Activated T-cell treated with anti-CD3 and anti-CD28 coated beads, Interleukin-2, amount 50 U/mL, for 24 hours (primary cell): ENCODE measurements around the gene PSMA5.

Source experiments
- DNase-seq: peaks from one replicate; pipeline ENCODE4 v3.0.0-alpha.2; 2020
- H3K27ac Mint-ChIP-seq: 2 replicates; pipeline ENCODE4 v1.8.0; 2020; ENCODE audit warnings: mild to moderate bottlenecking, mixed read lengths
- H3K27me3 Mint-ChIP-seq: 2 replicates; pipeline ENCODE4 v1.8.0; 2020; ENCODE audit warnings: mixed read lengths
- H3K36me3 Mint-ChIP-seq: 2 replicates; pipeline ENCODE4 v1.8.0; 2020; ENCODE audit warnings: low read depth, mixed read lengths
- H3K4me1 Mint-ChIP-seq: 2 replicates; pipeline ENCODE4 v1.8.0; 2020; ENCODE audit warnings: low read depth, mixed read lengths
- H3K4me3 Mint-ChIP-seq: 2 replicates; pipeline ENCODE4 v1.8.0; 2020; ENCODE audit warnings: mild to moderate bottlenecking, moderate library complexity, mixed read lengths
- H3K9me3 Mint-ChIP-seq: 2 replicates; pipeline ENCODE4 v1.8.0; 2020; ENCODE audit warnings: mixed read lengths

Gene PSMA5

GRCh38 chr1:109373126-109373525 is 53.1 kb downstream of the PSMA5 start:
- no peak overlapping the region for H3K4me3 Mint-ChIP-seq
- no peak overlapping the region for H3K27ac Mint-ChIP-seq
- no peaks in the 10 kb centered on the region for H3K9me3 Mint-ChIP-seq
- DNase-seq: no peak
- no peaks in the 10 kb centered on the region for H3K36me3 Mint-ChIP-seq
- H3K4me1 Mint-ChIP-seq: peaks cover 25% of the 10 kb centered on the region
- peaks cover 18% of the 10 kb centered on the region for H3K27me3 Mint-ChIP-seq

GRCh38 chr1:109372281-109372680 is 54.0 kb downstream of the PSMA5 start:
- Mint-ChIP-seq H3K4me1 (peaks cover 25% of the 10 kb centered on the region), H3K27ac (no peak overlapping the region), H3K9me3 (no peaks in the 10 kb centered on the region), H3K4me3 (no peak overlapping the region), H3K27me3 (peaks cover 24% of the 10 kb centered on the region), H3K36me3 (no peaks in the 10 kb centered on the region)
- no peak for DNase-seq

GRCh38 chr1:109371341-109371739 is 54.9 kb downstream of the PSMA5 start:
- Mint-ChIP-seq H3K4me1 (peaks cover 25% of the 10 kb centered on the region), H3K36me3 (no peaks in the 10 kb centered on the region), H3K9me3 (no peaks in the 10 kb centered on the region), H3K4me3 (no peak overlapping the region), H3K27me3 (peaks cover 33% of the 10 kb centered on the region), H3K27ac (peak overlapping the region; percentile 18)
- DNase-seq: no peak

DNA sequence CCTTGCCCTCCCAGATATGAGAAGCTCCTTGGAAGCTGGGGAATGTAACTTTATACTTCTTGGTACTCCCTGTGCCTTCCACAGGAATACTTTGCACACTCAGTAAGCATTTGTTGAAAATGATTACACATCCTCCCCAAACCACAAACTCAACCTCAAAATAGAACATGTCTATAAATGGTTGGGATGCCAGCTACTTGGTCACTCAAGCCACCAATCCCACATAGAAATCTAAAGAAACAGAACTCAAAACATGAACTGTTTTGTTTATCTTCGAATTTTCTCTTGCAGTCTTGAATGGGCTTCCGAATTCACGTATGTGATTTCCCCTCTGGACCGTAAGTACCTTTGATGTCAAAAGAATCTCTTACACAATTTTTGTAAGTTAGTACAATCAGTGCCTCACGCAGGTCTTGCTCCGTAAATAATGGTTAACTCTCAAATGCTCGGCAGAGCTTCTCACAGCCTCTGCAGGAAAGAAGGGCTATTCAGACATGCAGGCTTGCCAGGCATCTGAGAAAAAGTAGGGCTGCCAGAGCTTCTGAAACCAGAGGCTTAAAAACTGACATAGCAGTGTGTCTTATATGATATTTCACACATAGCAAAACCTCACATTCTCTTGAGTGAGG is 55.4 kb downstream of the PSMA5 start:
- Mint-ChIP-seq H3K4me3 (no peak overlapping the region), H3K27me3 (peaks cover 34% of the 10 kb centered on the region), H3K36me3 (no peaks in the 10 kb centered on the region), H3K27ac (peak overlapping the region; percentile 18), H3K4me1 (peaks cover 23% of the 10 kb centered on the region), H3K9me3 (no peaks in the 10 kb centered on the region)
- DNase-seq: no peak

DNA sequence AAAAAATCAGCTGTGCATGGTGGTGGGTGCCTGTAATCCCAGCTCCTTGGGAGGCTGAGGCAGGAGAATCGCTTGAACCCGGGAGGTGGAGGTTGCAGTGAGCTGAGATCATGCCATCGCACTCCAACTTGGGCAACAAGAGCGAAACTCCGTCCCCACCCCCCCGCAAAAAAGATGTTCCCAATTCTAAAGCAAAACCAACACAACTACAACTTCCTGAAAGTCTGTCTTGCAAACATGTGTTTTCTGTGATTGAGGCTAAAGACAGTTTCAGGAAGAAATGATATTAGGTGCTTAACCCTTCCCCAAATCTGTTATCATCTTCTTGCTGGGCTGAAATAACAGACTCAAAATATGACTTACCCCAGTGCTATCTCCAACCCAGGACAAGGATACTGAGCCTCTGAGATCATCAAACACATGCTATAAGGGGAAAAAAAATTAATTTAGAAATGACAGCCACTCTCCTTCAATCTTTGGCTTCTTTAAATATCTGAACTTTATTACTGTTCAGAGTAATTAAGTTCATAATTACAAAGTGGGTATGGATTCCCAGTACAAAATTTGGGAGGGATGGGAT is 57.0 kb downstream of the PSMA5 start:
- H3K4me1 Mint-ChIP-seq: peaks cover 17% of the 10 kb centered on the region
- DNase-seq: no peak
- no peak overlapping the region for H3K4me3 Mint-ChIP-seq

DNA sequence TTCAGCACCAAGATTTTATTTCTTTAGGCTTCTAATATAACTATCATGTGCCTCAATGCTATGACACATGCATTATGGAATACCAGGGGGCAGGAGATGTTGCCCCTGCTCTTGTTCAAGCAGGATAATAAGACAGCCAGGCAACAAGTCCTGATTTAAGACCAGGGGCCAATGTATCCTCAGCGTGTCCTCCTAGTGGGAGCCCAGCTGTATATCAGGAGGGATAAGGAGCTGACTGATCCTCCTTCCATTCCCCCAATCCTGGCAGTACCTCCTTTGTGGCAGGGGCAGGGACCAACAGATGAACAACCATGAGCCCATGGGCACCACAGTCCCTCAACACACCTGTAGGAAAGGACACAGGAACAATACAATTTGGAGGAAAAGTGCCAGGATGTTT is 57.8 kb downstream of the PSMA5 start:
- DNase-seq: no peak
- Mint-ChIP-seq H3K9me3 (no peaks in the 10 kb centered on the region), H3K36me3 (no peaks in the 10 kb centered on the region), H3K27ac (no peak overlapping the region), H3K27me3 (peaks cover 42% of the 10 kb centered on the region), H3K4me3 (no peak overlapping the region), H3K4me1 (peaks cover 17% of the 10 kb centered on the region)

More for the DNA sequence above, 57.0 kb downstream of the PSMA5 start:
- Mint-ChIP-seq H3K27me3 (peaks cover 37% of the 10 kb centered on the region), H3K9me3 (no peaks in the 10 kb centered on the region), H3K27ac (no peak overlapping the region), H3K36me3 (no peaks in the 10 kb centered on the region)

GRCh38 chr1:109367626-109368025 is 58.6 kb downstream of the PSMA5 start:
- no peak overlapping the region for H3K27ac Mint-ChIP-seq
- DNase-seq: no peak
- H3K27me3 Mint-ChIP-seq: peaks cover 38% of the 10 kb centered on the region
- H3K4me3 Mint-ChIP-seq: no peak overlapping the region
- H3K36me3 Mint-ChIP-seq: no peaks in the 10 kb centered on the region
- peaks cover 17% of the 10 kb centered on the region for H3K4me1 Mint-ChIP-seq
- H3K9me3 Mint-ChIP-seq: no peaks in the 10 kb centered on the region

GRCh38 chr1:109365642-109366204 is 60.5 kb downstream of the PSMA5 start:
- Mint-ChIP-seq H3K27me3 (peaks cover 33% of the 10 kb centered on the region), H3K27ac (no peak overlapping the region), H3K4me1 (peaks cover 4% of the 10 kb centered on the region), H3K4me3 (no peak overlapping the region), H3K9me3 (no peaks in the 10 kb centered on the region), H3K36me3 (no peaks in the 10 kb centered on the region)
- DNase-seq: no peak

DNA sequence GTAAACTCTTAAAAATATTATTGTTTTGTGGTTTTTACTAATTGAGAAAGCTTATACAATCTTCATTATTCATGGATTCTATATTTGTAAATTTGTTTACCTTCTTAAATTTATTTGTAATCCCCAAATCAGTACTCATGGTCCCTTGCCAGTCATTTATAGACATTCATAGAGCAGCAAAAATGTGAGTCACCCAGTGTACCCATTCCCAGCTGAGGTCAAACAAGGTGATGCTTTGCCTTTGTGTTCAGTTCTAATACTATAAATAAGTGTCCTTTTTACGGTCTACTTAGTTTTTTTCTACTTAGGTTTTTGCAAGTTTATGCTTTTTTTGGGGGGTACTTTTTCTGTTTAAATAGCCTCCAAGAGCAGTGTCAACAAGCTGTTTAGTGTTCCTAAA is 64.6 kb downstream of the PSMA5 start:
- peaks cover 14% of the 10 kb centered on the region for H3K27me3 Mint-ChIP-seq
- no peak overlapping the region for H3K4me3 Mint-ChIP-seq
- H3K9me3 Mint-ChIP-seq: no peaks in the 10 kb centered on the region
- no peaks in the 10 kb centered on the region for H3K4me1 Mint-ChIP-seq
- no peak overlapping the region for H3K27ac Mint-ChIP-seq
- no peak for DNase-seq
- H3K36me3 Mint-ChIP-seq: no peaks in the 10 kb centered on the region

- DNase-seq: no peak
- no peaks in the 10 kb centered on the region for H3K36me3 Mint-ChIP-seq
- no peak overlapping the region for H3K4me3 Mint-ChIP-seq
- H3K4me1 Mint-ChIP-seq: no peaks in the 10 kb centered on the region
- peaks cover 10% of the 10 kb centered on the region for H3K27me3 Mint-ChIP-seq
- H3K9me3 Mint-ChIP-seq: no peaks in the 10 kb centered on the region
- no peak overlapping the region for H3K27ac Mint-ChIP-seq
Measured at GRCh38 chr1:109361069-109361468, 65.2 kb downstream of the PSMA5 start.

DNA sequence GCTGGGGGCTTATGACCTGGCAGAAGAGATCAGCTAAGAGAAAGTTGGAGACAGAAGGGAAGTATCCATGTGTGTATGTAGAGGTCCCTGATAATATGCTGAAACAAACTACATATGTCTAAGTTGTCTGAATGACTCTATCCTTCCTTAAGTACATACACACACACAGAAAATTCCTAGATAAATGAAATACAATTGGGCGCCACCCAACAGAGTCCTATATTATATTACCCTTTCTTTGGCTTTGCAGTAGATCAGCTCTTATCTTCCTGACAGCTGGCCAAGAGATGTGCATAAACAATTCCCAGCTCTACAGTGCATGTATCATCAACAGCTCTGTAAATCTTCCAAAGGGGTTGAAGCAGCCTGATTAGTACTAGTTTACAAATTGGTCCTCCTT is 68.6 kb downstream of the PSMA5 start:
- no peak for DNase-seq
- Mint-ChIP-seq H3K4me1 (peaks cover 3% of the 10 kb centered on the region), H3K4me3 (no peak overlapping the region), H3K27me3 (peaks cover 3% of the 10 kb centered on the region), H3K36me3 (no peaks in the 10 kb centered on the region), H3K27ac (no peak overlapping the region), H3K9me3 (no peaks in the 10 kb centered on the region)

DNA sequence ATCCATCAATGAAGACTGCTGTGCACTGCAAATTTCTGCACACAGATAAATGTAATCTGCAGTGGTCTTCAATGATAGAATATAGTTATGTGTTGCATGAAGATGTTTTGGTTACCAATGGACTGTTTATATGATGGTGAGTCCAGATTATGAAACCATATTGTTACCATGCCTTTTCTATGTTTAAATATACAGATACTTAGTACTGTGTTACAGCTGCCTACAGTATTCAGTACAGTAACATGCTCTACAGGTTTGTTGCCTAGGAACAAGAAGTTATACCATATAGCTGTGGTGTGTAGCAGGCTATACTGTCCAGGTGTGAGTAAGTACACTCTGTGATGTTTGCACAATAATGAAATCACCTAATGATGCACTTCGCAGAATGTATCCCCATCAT is 69.3 kb downstream of the PSMA5 start:
- peaks cover 3% of the 10 kb centered on the region for H3K4me1 Mint-ChIP-seq
- H3K27ac Mint-ChIP-seq: no peak overlapping the region
- no peaks in the 10 kb centered on the region for H3K36me3 Mint-ChIP-seq
- H3K4me3 Mint-ChIP-seq: no peak overlapping the region
- H3K9me3 Mint-ChIP-seq: no peaks in the 10 kb centered on the region
- no peaks in the 10 kb centered on the region for H3K27me3 Mint-ChIP-seq
- DNase-seq: no peak

DNA sequence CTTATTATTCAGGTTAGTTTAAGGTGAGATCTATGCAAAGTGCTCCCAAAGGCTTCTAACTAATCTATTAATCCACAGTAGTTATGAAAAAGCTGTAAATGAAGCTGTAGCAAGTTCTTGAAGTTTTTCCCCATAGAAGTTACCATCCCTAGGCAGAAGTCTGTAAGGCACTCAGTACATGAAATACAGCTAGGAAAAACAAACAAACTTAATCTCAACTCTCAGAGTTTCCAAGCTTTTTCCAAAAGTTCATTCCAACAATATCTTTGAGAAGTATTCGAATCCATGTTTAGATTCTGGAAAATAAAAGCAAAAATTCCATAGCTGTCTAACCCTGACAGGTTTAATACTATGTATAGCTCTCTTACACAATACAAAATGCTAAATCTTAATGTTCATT is 69.7 kb downstream of the PSMA5 start:
- Mint-ChIP-seq H3K9me3 (no peaks in the 10 kb centered on the region), H3K27me3 (no peaks in the 10 kb centered on the region), H3K4me1 (peaks cover 3% of the 10 kb centered on the region), H3K36me3 (no peaks in the 10 kb centered on the region), H3K4me3 (no peak overlapping the region), H3K27ac (no peak overlapping the region)
- DNase-seq: no peak

- Mint-ChIP-seq H3K27me3 (no peaks in the 10 kb centered on the region), H3K9me3 (no peaks in the 10 kb centered on the region), H3K27ac (no peak overlapping the region), H3K36me3 (no peaks in the 10 kb centered on the region), H3K4me3 (no peak overlapping the region), H3K4me1 (peaks cover 3% of the 10 kb centered on the region)
- DNase-seq: no peak
Measured at GRCh38 chr1:109354929-109355328, 71.3 kb downstream of the PSMA5 start.

- H3K27me3 Mint-ChIP-seq: no peaks in the 10 kb centered on the region
- H3K4me1 Mint-ChIP-seq: peaks cover 3% of the 10 kb centered on the region
- H3K27ac Mint-ChIP-seq: no peak overlapping the region
- no peak for DNase-seq
- H3K9me3 Mint-ChIP-seq: no peaks in the 10 kb centered on the region
- H3K4me3 Mint-ChIP-seq: no peak overlapping the region
- H3K36me3 Mint-ChIP-seq: no peaks in the 10 kb centered on the region
Measured at GRCh38 chr1:109351457-109351856, 74.8 kb downstream of the PSMA5 start.
